ENCODE results near the gene POLR3F.

POLR3F gene

GRCh38 chr20:18466894-18467730 is at the start of gene POLR3F, which contains the start of gene DZANK1 (continued):
- TF ChIP-seq ZNF362 (tag by site-specific recombination; IDR thresholded peaks at IDR 0.05) = no peak
- no peak for TF ChIP-seq ZNF350 (tag by site-specific recombination; IDR thresholded peaks at IDR 0.05)
- TF ChIP-seq ZNF548 (tag by site-specific recombination; IDR thresholded peaks at IDR 0.05) = no peak
- no peak for TF ChIP-seq ZSCAN16 (tag by site-specific recombination; IDR thresholded peaks at IDR 0.05)
- TF ChIP-seq ZNF266 (tag by site-specific recombination; IDR thresholded peaks at IDR 0.05; ENCODE audit: low read depth) = no peak
- TF ChIP-seq PRDM10 (tag by site-specific recombination; IDR thresholded peaks at IDR 0.05) = peak; percentile 65
- peak; percentile 77 for TF ChIP-seq KLF8 (tag by site-specific recombination; IDR thresholded peaks at IDR 0.05)
- peak; percentile 80; the same call in 1 of the 2 replicates for TF ChIP-seq ZFP37 (tag by site-specific recombination; IDR thresholded peaks at IDR 0.05)
- TF ChIP-seq, protein P1, sequence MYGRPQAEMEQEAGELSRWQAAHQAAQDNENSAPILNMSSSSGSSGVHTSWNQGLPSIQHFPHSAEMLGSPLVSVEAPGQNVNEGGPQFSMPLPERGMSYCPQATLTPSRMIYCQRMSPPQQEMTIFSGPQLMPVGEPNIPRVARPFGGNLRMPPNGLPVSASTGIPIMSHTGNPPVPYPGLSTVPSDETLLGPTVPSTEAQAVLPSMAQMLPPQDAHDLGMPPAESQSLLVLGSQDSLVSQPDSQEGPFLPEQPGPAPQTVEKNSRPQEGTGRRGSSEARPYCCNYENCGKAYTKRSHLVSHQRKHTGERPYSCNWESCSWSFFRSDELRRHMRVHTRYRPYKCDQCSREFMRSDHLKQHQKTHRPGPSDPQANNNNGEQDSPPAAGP (tag by site-specific recombination; IDR thresholded peaks at IDR 0.05) = peak; percentile 83
- TF ChIP-seq REST (tag by site-specific recombination; IDR thresholded peaks at IDR 0.05) = peak; percentile 62; the same call in 1 of the 2 replicates
- TF ChIP-seq ZSCAN30 (tag by site-specific recombination; IDR thresholded peaks at IDR 0.05) = peak; percentile 90
- TF ChIP-seq ZFP3 (tag by site-specific recombination; IDR thresholded peaks at IDR 0.05; ENCODE audit: low read depth) = no peak
- peak; percentile 35; the same call in 1 of the 2 replicates for TF ChIP-seq EGR2 (tag by site-specific recombination; IDR thresholded peaks at IDR 0.05; ENCODE audit: low read depth)
- peak; percentile 44; the same call in 1 of the 2 replicates for TF ChIP-seq ZFHX2 (tag by site-specific recombination; conservative IDR thresholded peaks at IDR 0.05)
- TF ChIP-seq TCF7L2 (IDR thresholded peaks at IDR 0.05; ENCODE audit: borderline replicate concordance, low read depth, low read length) = no peak
- peak; percentile 72 for TF ChIP-seq ZNF2 (tag by site-specific recombination; IDR thresholded peaks at IDR 0.05)
- TF ChIP-seq ZNF24 (tag by site-specific recombination; IDR thresholded peaks at IDR 0.05) = peak; percentile 62
- TF ChIP-seq SCRT1 (tag by site-specific recombination; IDR thresholded peaks at IDR 0.05; ENCODE audit: borderline replicate concordance) = no peak
- TF ChIP-seq ZNF785 (tag by site-specific recombination; IDR thresholded peaks at IDR 0.05) = no peak
- TF ChIP-seq ZSCAN18 (tag by site-specific recombination; IDR thresholded peaks at IDR 0.05) = 0 out of 2 replicates have a peak, but pooled peaks have one; percentile 66
- peak; percentile 79; the same call in 1 of the 2 replicates for TF ChIP-seq ZNF391 (tag by site-specific recombination; IDR thresholded peaks at IDR 0.05; ENCODE audit: borderline replicate concordance, low read depth)
- no peak for TF ChIP-seq ZNF175 (tag by site-specific recombination; IDR thresholded peaks at IDR 0.05)
- peak; percentile 68 for TF ChIP-seq ZNF629 (tag by site-specific recombination; IDR thresholded peaks at IDR 0.05)
- TF ChIP-seq GLIS2 (tag by site-specific recombination; IDR thresholded peaks at IDR 0.05) = peak; percentile 87
- TF ChIP-seq, protein P2, sequence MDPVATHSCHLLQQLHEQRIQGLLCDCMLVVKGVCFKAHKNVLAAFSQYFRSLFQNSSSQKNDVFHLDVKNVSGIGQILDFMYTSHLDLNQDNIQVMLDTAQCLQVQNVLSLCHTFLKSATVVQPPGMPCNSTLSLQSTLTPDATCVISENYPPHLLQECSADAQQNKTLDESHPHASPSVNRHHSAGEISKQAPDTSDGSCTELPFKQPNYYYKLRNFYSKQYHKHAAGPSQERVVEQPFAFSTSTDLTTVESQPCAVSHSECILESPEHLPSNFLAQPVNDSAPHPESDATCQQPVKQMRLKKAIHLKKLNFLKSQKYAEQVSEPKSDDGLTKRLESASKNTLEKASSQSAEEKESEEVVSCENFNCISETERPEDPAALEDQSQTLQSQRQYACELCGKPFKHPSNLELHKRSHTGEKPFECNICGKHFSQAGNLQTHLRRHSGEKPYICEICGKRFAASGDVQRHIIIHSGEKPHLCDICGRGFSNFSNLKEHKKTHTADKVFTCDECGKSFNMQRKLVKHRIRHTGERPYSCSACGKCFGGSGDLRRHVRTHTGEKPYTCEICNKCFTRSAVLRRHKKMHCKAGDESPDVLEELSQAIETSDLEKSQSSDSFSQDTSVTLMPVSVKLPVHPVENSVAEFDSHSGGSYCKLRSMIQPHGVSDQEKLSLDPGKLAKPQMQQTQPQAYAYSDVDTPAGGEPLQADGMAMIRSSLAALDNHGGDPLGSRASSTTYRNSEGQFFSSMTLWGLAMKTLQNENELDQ (tag by site-specific recombination; IDR thresholded peaks at IDR 0.05; ENCODE audit: low read depth) = no peak
- TF ChIP-seq ZNF544 (tag by site-specific recombination; IDR thresholded peaks at IDR 0.05) = no peak
